Measurements from ENCODE around the gene GUCY1A1.

DNA sequence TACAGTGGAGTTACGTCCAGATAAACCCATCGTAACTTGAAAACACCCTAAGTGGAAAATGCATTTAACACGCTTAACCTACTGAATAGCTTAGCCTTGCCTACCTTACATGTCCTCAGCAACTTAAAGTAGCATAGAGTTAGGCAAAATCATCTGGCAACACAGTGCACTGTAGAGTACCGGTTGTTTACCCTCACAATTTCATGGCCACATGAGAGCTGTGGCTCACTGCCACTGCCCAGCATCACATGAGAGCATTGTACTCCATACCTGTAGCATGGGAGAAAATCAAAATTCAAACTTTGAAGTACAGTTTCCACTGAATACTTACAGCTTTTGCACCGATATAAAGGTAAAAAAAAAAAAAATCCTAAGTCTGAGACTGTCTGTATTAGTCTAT lies 40.6 kb downstream of the GUCY1A1 start:
- TF ChIP-seq CTCF (IDR thresholded peaks at IDR 0.05) = no peak
- no peak for TF ChIP-seq POLR2AphosphoS5 (IDR thresholded peaks at IDR 0.05)
- no peak for TF ChIP-seq EP300 (IDR thresholded peaks at IDR 0.05; ENCODE audit: low read depth)
